Kidney capillary endothelial cell (primary cell): ENCODE measurements around the gene CLINT1.
"Not testable (repeated sequence)": the region's sequence is repeated elsewhere in the genome, so short reads cannot be mapped to it uniquely, and the experiment has no call there.

Experiments used
- DNase-seq: peaks from one replicate; pipeline ENCODE4 v3.0.0-alpha.2; 2018; ENCODE audit warnings: low spot score

The CLINT1 gene

GRCh38 chr5:157862183-157862851, 3.4 kb upstream of the CLINT1 start:
- no peak for DNase-seq

GRCh38 chr5:157860898-157861890, 2.2 kb upstream of the CLINT1 start:
- no peak for DNase-seq

DNA sequence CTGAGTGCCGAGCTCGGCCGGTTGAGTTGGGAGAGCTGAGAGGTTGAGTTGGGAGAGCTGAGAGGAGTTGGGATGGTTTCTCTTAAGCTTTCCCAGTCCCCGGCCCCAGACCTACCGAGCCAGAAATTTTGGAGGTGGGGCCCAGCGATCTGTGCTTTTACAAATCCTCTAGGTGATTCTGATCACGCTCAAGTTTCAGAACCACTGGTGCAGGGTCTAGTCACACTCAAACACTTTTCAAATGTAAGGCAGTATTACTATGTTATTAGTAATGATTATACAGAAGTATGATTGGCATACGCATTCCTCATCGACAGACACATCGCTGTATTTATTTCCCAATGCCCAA, 256 bp upstream of the CLINT1 start:
- DNase-seq = no peak

DNA sequence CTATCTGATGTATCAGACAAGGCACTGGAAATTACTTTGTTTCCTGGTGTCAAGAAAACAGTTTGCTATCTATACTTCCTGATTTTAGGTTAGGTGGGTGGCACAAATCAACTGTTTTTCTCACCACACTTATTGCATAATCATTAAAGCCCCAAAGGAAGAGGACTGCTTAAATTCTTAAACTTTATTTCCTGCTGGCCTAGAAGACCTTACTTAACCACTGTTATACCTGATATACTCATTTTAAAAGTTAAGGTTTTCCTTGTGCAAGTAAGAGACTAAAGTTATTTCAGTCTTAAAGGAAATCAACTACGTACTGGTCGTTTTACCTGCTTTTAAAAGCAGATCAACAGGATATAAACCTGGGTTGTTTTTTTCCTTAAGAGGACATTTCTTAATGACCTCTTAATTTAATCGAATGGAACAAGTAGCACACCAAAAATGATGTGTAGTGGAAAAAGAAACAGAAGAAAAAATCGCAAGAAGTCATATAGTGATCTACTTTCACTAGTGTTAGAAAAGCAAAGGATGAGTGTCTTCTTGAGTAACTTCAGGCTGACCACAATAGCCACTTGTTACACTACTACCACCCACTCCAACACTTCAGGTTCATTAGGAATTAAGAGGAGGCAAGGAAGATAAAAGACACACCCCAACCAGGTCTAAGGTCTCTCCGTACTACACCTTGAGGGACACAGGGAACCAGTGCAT, 974 bp downstream of the CLINT1 start:
- DNase-seq = no peak

- DNase-seq = peak; percentile 57
Observed at GRCh38 chr5:157855404-157855994, 3.4 kb downstream of the CLINT1 start.

GRCh38 chr5:157853365-157853764, 5.6 kb downstream of the CLINT1 start:
- not testable (repeated sequence) for DNase-seq

DNA sequence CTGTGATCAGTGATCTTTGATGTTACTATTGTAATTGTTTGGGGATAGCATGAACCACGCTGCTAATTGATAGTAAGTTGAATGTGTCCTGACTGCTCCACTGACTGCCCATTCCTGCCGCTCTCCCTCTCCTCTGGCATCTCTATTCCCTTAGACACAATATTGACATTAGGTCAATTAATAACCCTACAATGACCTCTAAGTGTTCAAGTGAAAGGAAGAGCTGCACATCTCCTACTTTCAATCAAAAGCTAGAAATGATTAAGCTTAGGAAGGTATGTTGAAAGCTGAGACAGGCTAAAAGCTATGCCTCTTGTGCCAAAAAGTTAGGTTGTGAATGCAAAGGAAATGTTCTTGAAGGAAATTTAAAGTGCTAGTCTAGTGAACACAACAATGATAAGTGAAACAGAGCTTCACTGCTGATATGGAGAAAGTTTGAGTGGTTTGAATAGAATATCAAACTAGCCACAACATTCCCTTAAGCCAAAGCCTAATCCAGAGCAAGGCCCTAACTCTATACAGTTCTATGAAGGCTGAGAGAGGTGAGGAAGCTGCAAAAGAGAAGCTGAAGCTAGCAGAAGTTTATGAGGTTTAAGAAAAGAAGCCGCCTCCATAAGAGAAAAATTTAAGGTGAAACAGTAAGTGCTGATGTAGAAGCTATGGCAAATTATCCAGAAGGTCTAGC, 12.9 kb downstream of the CLINT1 start:
- DNase-seq = no peak

GRCh38 chr5:157842787-157843186, 16.2 kb downstream of the CLINT1 start:
- no peak for DNase-seq

- DNase-seq = no peak
Observed at GRCh38 chr5:157842185-157842584, 16.8 kb downstream of the CLINT1 start.

- no peak for DNase-seq
Observed at GRCh38 chr5:157839157-157839795, 19.7 kb downstream of the CLINT1 start.

- no peak for DNase-seq
Observed at GRCh38 chr5:157836121-157836753, 22.7 kb downstream of the CLINT1 start.

DNA sequence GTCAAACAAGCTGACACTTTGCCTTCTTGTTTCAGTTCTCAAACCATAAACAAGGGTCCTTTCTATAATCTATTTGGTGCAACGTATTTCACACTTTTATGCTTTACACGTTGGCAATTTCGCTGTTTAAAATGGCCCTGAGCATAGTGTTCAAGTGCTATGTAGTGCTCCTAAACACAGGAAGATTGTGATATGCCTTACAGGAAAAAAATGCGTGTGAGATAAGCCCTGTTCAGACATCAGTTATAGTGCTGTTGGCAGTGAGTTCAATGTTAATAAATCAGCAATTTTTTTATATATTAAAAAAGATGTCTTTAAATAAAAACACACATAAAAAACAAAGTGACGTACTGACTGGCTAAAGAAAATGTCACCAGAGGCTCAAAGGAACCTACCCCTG, 23.9 kb downstream of the CLINT1 start:
- DNase-seq = no peak

GRCh38 chr5:157828944-157829639, 29.9 kb downstream of the CLINT1 start:
- DNase-seq = no peak

DNA sequence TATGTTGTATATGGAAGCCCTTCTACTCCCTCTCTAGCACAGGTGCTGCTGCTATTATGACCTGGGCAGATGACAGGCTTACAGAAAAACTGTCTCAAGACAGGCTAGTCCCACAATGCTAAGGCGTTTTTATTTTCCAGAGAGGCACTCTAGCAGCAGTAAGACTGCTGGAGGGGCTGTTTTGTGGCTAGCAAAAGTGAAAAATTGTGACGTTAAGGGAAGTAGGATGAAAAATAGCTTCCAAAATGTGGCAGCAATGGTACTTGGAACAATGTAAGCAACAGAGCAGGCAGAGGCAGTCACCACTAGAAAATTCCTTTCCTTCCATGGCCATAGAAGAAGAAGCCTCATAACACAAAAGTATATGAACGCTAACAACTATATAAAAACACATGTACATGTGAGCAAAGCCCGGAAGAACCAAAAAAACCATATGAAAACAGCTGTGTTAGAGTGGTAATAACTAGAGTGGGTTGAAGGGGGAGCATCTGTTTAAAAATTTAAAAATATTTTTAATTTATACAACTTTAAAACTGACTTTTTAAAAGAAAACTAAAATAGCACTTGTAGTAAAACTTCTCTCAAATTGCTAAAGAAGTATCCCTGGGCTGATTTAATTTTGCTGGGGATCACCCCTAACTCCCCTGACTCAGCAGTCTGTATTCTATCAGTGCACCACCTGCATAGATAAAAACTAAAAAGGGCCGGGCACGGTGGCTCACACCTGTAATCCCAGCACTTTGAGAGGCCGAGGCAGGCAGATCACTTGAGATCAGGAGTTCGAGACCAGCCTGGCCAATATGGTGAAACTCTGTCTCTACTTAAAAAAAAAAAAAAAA, 30.6 kb downstream of the CLINT1 start:
- DNase-seq = no peak

GRCh38 chr5:157827423-157827822, 31.5 kb downstream of the CLINT1 start:
- no peak for DNase-seq

- no peak for DNase-seq
Observed at GRCh38 chr5:157823655-157824054, 35.3 kb downstream of the CLINT1 start.

DNA sequence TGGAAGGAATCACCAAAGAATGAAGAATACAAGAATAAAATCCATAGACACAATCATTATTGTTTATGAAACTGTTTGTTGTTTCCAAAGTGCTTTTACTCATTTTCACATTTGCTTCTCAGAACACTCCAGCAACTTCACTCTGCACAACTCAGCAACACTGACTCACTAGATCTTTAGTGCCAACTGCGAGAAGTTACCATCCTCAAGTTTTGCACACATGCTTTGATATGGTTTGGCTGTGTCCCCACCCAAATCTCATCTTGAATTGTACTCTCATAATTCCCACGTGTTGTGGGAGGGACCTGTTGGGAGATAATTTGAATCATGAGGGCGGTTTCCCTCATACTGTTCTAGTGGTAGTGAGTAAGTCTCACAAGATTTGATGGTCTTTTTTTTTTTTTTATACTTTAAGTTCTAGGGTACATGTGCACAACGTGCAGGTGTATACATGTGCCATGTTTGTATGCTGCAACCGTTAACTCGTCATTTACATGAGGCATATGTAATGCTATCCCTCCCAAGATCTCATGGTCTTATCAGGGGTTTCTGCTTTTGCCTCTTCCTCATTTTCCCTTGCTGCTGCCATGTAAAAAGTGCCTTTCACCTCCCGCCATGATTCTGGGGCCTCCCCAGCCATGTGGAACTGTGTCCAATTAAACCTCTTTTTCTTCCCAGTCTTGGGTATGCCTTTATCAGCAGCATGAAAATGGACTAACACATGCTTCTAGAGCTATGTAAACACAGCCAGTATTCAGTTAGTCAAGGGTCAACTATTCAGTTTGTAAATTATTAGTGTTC, 36.9 kb downstream of the CLINT1 start:
- no peak for DNase-seq

DNA sequence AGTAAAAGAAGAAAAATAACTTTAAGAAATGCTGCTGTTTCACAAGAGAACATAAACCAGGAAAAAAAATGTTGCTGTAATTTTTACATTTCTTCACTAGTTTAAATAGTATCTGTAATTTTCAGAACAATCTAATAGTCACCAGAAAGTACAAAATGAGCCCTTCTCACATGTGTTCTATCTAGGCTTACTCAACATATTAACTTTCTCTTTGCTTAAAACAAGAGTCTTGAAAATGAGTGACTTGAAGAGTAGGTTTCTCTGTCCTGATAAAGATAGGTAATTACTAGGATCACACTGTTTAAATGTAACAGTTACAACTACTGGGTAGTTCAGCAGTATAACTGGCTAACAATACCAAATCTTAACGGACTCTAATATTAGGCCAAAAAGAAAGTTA, 37.5 kb downstream of the CLINT1 start:
- no peak for DNase-seq
